Activated CD8-positive, alpha-beta memory T cell treated with anti-CD3 and anti-CD28 coated beads, Interleukin-2, amount 50 U/mL, for 48 hours (primary cell): ENCODE data around the gene TMEM178B.
"Not testable (repeated sequence)": the region's sequence is repeated elsewhere in the genome, so short reads cannot be mapped to it uniquely, and the experiment has no call there.

Experiments
- DNase-seq: peaks from one replicate; pipeline ENCODE4 v3.0.0-alpha.2; 2020

Gene TMEM178B

DNA sequence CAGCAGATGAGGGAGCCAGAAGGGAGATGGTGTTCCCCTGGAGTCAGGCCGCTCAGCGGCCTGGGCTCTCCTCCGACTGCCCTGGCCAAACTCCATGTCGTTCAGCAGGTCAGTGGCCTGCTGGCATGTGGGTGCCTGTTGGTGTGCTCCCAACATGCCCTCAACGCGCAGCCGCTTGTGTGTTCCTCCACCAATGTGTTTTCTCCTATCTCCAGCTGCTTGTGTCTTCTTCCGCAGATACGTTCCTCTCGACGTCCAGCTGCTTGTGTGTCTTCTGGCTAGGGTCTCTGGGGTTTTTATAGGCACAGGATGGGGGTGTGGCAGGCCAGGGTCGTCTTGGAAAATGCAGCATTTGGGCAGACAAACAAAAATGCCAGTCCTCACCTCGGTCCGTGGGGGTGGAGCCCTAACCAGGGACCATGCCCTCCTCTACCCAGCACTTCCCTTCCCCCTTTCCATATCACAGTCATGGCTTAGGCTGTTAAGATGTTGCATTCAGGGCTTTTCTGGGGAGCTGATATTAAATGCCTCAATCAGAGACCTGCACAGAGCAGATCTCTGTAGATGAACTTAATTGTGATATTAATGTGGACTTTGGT is 111.6 kb downstream of the TMEM178B start:
- DNase-seq = no peak

DNA sequence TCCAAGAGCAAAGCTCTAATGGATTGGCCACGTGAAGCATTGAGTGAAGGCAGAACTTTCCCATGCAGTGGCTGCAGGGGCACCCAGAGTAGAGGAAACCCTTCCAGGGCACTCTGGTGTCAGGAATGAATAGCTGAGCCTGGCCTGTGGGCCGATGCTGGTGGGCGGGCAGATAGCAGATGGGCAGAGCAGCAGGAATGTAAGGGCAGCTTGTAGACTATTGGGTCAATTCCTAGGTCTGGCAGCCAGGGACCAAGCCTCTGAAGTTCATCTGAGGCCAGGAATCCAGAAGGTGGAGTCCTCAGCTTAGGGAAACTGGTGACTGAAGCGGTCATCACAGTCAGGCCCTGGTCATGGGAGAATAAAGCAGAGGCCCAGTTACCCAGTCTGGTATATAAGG is 115.4 kb downstream of the TMEM178B start:
- DNase-seq = no peak

DNA sequence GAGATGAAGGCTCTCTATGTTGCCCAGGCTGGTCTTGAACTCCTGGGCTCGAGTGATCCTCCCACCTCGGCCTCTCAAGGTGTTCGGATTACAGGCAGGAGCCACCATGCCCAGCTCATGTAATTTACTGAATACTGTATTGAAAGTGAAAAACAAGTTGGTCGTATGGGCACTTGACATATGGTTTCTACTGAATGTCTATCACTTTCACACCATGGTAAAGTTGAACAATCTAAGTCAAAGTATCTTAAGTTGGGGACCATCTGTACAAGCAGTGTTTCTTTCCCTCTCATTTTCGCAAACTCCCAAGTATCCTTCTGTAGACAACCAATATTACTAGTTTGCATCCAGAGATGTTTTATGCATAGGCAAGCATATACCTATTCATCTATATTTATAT is 116.6 kb downstream of the TMEM178B start:
- no peak for DNase-seq

DNA sequence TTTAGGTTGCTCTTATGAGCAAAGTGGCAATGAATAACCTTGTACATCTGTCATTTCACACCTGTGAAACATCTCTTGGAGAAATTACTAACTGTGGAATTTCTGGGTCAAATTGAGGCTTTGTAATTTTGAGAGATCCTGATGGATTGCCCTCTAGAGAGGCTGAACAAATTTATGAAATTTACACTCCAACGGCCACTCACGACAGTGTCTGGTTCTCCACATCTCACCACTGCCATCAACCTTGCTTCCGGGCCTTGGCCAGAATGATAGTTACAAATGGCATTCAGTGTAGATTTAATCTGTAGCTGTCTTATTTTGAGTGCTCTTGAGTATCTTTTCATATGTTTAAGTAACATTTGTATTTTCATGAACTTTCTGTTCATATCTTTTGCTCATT is 117.4 kb downstream of the TMEM178B start:
- no peak for DNase-seq

DNA sequence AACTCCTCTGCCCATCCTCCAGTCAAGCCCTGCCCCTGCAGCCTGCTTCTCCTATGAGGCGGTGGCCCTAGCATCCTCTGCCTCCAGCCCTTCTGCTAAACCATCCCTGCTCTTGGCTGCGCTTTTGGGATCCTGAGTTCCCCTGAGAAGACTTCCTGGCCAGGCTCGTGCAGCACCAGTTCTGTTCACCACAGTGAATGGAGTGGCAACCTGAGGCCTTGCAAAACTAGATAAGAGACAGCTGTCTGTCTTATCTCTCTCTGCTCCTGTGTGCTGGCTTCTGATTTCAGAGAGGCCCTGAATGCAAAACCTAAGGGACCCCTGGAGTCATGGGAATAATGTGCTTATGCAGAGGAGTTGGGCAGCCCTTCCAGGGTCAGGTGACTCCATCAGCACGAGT is 119.2 kb downstream of the TMEM178B start:
- DNase-seq = no peak

DNA sequence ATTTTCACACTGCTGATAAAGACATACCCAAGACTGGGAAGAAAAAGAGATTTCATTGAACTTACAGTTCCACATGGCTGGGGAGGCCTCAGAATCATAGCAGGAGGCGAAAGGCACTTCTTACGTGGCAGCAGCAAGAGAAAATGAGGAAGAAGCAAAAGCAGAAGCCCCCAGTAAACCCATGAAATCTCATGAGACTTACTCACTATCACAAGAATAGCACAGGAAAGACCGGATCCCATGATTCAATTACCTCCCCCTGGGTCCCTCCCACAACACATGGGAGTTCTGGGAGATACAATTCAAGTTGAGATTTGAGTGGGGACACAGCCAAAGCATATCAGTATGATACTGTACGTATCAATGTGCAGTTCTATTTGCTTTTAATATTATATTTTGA is 121.9 kb downstream of the TMEM178B start:
- DNase-seq = not testable (repeated sequence)

DNA sequence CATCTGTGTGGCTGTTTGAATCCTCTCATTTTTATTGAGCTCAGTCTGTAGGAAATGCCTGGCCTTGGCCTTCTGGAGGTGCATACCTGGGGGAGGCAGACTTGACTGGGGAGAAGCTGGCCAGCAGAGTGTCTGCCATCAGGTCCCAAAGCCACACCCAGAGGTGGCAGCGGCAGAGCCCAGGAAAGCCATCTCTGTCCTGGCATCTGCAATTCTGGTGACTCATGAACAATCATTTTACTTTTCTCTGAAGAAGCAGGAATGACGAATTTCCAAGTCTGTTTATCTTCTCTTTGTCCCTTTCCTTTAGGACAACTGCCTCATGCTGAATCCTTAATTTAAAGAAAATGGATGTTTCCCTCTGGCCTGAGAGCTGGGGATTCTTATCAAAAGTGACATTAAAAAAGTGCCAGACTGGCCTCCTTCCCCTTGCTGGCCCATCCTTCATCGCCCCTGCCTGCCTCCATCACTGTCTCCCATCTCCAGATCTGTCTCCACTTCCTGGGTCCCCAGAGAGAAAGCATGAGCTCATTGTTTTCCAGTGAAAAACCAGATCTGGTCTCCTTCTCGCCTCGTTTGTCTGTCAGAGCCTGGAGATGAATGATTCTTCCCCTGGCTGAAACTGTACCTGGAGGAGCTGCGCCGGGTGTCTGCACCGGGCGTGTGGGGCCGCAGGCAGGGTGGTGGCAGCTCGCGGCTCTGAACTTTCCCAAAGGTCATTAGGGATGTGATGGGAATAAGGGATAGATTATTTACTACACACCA is 124.5 kb downstream of the TMEM178B start:
- no peak for DNase-seq

DNA sequence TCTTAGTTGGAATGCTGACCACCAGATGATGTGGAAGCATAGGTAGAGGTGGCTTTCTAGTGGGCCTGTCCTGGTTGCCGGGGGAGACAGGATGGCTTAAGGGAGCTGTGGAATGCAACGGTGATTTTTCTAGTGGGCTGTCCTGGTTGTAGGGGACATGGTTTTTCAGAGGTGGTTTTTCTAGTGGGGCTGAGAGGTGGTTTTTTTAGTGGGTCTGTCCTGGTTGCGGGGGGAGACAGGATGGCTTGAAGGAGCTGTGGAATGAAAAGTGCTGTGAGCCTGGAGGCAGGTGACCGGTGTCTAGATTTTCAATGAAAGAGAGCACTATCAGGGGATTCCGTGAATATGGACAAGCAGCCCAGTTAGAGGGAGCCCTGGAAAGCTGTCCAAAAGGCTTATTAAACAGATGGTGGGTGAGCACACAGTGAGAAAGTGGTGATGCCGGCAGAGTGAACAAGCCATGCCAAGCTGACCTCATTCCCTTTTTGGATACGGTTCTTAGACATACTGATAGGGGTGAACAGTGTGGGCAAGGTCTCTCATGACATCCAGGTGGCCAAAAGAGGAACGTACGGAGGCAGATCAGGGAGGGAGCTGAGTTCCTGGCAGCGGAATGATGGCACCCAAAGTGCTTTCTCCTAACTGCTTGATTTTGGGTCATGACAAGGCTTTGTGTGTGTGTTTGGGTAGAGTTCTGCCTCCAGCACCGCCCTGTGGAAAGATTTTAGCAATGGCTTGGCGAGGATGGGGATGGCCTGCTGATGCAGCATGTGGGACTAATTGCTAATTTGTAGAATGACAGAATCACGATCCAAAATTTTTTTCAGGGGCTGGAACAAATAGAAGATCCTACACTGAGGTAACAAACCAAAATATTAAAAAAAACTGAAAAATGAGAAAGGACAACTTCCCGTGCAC is 126.6 kb downstream of the TMEM178B start:
- no peak for DNase-seq

DNA sequence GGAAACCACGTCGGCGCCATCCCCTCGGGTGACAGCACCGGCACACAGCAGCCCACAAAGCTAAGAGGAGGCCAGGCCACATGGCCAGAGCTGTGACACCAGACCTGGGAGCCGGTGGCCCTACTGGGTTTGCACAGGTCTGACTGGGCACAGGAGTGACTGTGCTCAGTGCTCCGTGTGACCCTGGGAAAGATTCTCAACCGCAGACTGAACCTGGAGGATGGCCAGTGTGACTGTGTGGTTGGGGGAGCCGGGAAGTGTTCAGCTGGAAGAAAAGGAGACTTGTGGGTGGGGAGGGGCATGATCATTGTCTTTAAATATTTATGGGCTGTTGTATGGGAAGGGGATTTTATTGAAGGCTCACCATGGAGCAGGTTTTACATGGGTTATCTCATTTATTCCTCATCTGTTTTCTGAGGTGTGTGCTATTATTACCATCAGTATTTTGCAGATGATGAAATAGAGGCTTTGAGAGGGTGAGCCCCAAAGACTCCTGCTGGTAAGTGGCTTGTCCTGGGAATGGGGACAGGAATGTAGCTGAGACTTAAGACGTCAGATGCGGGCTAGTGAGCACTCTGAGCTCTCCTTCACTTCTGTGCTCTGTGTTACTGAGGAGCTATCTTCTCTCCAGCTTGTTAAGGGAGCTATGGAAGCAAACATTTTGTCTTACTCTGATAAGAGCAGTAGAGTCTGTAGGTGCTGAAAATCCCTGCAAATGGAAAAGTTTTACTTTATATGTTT is 127.5 kb downstream of the TMEM178B start:
- DNase-seq = no peak

DNA sequence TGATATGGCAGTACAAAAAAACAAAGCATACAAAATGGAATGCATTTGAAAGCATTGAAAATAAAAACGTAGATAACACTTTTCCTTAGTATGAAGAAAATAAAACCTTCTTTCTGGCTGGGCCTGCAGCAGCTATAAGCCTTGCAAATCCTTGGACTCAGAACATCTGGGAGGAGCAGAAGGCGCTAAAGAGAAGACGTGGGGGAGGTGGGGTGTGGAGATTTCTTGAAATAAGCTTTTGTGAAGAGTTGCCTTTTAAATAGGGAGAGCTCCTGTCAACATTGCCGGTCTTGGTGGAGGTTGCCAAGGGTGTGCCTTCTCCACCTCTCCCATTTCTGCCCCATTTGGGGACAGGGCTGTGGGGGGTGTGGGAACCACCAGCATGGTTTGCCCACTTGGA is 128.7 kb downstream of the TMEM178B start:
- no peak for DNase-seq

DNA sequence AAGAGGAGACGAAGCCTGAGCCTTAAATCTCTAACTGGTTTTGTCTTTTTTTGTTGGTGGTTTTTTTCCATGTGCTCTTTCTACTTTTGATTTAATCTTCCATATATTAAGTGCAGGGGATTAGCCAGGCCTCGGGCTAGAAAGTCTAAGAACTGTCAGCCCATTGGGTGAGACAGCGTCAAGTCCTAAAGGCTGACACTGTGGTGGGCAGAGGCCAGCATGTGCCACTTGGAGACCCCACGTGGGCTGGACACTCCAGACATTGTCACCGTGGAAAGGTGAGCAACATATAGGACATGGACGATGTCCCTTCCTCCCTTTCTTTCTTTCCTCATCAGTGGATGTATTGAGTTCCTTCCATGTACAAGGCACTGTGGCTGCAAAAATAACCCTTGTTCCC is 129.3 kb downstream of the TMEM178B start:
- DNase-seq = no peak

DNA sequence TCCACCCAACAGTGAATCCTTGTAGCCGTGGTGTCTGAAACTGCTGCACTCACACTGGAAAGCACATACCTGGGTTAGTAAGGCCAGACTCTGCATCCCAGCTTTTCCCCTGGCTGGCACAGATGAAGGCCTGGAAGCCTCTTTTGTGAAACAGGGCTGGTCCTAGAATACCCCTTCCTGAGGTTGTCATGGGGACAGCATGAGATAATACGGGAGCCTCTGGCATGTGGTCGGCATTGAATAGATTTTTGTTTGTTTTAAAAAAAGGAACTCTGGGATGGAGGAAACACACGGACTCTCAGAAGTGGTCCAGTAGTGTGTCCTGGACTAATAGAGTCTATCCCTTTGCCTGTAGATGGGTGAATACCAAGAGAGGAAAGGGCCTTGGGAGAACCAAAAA is 129.7 kb downstream of the TMEM178B start:
- DNase-seq = no peak

DNA sequence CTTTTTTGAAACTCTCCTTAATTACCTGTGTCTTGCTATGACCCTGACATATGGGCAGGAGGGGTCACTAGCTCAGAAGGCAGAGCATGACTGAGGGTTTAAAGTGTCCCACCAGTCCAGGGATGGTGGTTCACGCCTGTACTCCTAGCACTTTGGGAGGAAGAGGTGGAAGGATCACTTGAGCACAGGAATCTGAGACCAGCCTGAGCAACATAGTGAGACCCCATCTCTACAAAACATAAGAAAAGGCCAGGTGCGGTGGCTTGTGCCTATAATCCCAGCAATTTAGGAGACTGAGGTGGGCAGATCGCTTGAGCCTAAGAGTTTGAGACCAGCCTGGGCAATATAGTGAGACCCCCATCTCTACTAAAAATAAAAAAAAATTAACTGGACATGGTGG is 133.8 kb downstream of the TMEM178B start:
- no peak for DNase-seq

DNA sequence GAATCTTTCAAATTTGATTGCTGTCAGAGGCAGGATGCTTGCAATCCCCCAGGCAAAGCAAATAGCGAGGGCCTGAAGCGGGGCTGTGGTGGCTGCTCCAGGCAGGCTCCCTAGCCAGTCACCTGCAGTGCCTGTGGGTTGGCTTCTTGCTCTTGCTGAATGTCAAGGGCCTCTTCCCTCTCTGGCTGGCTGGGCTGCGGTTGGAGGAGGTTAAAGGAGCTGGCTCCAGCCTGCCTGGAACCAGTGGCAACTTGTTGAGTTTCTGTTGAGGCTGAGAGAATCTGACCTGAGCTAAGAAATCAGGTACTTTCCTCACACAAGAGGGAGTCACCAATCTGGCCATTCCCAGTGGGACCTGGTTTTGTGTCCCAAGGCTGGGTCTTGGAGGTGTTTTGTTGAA is 134.7 kb downstream of the TMEM178B start:
- no peak for DNase-seq

DNA sequence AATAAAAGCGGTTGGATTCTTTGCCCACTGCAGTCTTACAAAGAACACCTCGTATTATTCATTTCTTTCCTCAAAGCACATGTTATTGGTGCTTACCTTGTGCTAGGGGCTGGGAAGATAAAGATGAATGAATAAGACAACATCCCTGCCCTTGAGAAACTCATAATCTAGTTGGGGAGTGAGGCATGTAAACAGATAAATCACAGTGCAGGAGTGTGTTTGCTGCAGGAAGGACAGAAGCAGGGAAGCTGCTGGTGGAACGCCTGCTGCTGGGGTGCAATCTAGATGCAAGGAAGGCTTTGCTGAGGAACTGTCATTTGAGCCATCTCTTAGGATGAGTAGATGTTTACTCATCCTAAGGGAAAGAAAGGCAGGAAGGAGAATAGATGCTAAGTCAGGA is 135.6 kb downstream of the TMEM178B start:
- DNase-seq = no peak

DNA sequence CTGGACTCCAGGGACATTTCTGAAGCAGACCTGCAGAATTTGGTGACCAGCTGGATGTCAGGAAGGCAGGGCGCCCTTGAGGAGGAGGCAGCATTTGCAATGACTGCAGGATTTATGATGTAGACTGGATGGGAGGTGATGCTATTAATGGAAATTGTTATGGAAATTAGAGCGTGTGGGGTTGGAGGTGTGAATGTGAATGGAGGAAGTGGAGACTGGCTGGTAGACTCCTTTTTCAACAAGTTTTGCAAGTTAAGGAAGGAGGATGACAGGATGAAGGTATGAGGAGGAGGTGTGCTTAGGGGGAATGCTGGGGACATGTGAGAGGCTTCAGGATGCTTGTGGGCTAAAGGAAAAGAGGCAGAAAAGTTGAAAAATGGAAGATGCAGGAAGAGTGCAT is 137.0 kb downstream of the TMEM178B start:
- no peak for DNase-seq

DNA sequence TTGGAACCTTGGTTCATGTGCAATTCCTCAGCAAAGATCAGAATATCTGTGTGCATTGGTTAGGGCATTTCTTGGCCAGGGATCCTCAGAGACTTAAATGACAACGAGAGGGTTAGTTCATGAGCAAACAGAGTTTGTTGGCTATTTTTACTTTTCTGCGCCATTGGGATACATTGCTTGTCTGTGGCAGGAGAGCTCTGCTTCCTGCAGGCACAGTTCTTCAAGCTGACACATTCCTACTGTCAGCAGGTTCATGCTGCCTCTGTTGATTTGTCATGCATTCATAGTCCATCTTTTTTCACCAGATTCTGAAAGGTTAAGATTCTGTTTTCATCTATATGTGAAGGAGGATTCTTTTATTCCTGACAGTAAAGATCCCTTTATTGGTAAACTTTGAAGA is 139.4 kb downstream of the TMEM178B start:
- no peak for DNase-seq

DNA sequence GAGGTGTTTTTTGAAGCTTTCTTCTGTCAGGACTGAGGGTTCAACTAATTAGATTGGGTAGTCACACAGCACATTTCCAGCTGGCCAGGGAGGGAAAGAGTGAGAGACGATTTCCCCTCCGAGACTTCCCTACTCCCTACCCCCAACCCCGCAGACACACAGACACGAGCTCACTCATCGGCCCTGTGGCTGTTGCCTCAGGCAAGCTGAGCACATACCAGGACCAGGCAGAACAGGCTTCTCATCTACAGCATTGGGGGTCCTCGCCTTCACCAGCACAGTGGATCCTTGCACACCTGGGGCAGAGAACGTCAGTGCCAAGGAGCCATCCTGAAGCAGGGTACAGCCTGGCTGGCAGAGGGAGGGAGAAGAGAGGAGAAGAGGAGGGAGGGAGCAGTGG is 144.1 kb downstream of the TMEM178B start:
- no peak for DNase-seq

DNA sequence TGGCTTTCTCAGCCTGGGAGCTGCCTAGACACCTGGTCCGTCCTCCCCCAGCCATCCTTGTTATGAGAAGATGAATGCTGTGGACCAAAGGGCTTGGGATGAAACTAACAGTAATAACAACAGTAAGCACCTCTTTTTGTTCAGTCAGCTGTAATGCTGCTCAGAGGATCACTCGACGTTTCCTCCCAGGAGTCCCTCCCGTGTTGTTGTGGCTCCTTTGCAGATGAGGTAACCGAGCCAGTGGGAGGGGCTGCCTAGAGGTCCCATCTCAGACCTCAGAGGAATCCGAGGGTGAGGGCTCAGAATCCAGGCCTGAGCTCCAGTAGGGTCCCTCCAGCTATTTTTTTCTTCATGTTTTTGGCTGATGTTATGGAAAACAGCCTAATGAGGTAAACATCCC is 145.1 kb downstream of the TMEM178B start:
- DNase-seq = no peak

DNA sequence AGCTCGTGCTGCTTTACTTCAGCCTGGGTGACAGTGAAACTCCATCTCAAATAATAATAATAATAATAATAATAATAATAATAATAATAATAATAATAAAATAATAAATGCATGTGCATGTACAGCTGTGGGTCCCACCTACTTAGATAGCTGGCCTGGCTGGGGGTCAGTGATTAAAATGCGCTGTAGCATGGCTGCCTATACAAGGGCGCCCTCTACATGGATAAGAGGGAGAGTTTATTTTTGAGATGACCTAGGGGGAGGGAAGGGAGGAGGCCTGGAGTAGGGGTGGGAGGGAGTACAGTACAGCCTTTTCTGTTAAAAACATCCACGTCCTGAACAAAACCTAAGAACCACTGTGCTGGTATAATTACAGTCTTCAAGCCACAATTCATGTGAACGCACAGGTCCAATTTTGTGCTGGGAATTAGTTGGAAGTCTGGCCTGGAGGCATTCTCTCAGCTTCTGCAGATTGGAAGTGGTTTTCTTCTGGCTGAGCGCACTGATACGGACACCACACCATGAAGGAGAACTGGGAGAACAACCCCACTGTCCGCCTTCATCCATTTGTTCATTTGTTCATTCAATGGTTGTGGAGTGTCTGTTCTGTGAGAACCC is 146.5 kb downstream of the TMEM178B start:
- no peak for DNase-seq

DNA sequence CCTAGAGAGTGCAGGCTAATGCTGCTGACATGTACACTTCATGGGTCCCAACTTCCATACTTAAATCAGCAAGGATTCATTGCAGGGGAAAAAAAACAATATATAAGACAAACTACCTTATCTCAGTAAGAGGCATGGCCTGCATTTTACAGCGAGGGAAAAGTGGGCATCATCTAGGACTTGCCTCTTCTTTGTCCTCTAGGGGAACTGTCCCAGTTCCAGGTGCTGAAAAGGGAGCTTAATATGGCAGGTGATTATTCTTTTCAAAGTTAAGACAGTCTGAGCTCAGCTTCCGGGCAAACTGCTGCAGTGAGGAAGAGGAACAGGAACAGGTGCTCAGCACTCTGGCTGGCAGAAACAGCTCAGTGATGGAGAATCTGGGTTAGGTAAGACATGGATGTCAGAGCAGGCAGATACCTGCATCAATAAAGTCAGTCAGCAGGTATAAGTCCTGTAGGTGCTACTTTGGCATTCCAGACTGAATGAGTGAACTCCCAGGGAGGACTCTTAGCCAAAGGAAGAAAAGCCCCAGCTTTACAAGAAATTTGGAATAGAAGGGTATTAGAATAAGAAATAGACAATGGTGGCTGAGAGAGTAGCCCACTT is 147.2 kb downstream of the TMEM178B start:
- DNase-seq = no peak

DNA sequence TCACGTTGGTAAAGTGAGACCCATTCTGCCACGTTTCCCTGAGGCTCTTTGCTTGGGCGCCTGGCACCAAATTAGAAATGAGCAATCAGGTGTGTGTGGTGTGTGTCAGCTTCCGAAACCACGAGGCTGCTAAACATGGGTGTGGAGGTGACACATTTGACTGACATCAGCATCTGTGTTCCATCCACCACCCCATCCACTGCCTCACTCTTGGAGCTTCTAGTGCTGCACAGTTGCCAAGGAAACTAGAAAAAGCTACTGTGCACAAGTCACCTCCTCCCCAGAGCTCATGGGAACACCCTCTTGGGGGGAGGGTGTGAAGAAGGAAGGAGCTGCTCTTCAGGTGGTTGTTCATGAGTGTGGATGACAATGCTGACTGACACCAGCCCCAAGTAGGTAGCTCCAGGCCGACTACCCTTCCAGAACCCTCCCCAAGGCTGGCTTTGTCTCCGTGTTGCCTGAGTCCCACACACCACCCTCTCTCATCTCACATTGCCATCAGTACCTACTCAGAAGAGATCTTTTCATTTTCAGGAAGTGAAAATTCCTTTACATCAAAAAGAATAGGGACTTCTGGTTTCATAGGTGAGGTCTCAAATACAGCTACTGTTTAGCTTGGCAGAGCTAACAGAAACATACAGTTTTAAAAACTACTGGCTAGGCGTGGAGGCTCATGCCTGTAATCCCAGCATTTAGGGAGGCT is 152.2 kb downstream of the TMEM178B start:
- no peak for DNase-seq
